NOMO-1 treated with DMSO at 0.1 percent for 48 hours (cell line): Measurements from ENCODE around the gene WNT4.

Experiments used
- DNase-seq: peaks from one replicate; lab custom pipeline; 2025; ENCODE audit not compliant: unreplicated experiment; lab: John Stamatoyannopoulos, UW

The WNT4 gene

GRCh38 chr1:22164841-22165808 lies 22.2 kb upstream of the WNT4 start:
- no peak for DNase-seq

GRCh38 chr1:22163564-22163963 lies 20.7 kb upstream of the WNT4 start:
- no peak for DNase-seq

DNA sequence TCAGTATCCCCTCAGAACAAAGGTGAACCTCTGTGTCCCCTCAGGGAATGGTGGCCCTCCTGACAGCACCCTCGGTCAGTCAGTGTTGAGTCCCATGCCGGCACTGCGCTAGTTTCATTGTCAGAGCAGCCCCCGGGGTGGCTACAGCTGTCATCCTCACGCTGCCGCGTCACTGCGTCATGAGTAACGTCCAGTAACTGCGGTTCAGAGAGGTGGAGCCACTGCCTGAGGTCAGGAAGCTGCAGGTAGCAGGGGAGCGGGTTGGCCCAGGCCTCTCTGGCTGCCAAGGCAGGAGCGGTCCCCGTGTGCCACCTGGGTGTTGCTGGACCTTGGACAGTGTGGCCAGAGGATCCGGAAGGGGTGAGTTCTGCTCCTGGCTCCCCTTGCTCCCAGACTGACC lies 20.2 kb upstream of the WNT4 start:
- DNase-seq = no peak

DNA sequence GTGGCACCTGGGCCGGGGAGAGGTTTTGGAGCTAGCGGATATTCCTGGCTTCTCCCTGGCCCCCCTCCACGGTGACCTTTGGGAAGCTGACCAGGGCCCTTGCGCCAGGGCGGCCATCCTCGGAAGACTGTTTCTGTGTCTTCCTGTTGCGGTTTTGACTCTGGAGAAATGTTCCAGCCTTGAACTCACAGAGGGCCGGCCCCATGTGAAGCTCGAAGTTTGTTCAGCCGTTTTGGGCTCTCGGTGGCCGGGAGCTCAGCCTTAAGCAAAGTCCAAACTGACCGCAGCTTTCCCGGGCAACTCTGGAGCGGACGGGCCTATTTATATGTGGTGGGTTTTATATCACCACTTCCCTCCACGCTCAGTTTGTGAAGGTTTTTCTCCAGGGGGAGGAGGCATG lies 17.0 kb upstream of the WNT4 start:
- no peak for DNase-seq

- no peak for DNase-seq
Observed at GRCh38 chr1:22158654-22159053, 15.8 kb upstream of the WNT4 start.

DNA sequence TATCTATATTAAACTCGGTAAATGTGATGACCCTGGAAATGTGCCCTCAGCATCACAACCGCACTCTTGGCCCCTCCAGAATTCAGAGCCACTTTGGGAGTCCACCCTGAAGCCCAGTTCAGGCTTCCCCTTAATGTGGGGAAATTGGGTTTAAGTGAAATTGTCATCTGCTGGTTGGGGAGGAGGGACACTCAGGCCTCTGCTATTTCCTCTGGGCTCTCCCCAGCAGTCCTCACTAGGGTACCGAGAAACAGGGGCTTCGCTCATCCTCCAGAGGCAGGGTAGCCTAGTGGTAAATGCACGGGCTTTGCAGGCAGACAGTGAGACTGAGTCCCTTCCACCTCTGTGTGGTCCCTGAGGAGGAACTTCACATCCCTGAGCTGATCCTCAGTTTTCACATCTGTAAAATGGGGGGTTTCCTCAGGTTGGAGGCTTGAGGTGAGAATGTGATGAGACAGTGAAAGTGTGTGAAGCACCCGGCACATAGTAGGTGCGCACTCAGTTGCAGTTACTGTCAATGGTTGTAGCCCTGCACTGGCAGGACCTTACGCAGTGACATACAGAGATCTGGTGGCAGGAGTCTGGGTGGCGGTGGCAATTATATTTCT lies 14.6 kb upstream of the WNT4 start:
- DNase-seq = no peak

- DNase-seq = no peak
Observed at GRCh38 chr1:22155517-22155916, 12.6 kb upstream of the WNT4 start.

DNA sequence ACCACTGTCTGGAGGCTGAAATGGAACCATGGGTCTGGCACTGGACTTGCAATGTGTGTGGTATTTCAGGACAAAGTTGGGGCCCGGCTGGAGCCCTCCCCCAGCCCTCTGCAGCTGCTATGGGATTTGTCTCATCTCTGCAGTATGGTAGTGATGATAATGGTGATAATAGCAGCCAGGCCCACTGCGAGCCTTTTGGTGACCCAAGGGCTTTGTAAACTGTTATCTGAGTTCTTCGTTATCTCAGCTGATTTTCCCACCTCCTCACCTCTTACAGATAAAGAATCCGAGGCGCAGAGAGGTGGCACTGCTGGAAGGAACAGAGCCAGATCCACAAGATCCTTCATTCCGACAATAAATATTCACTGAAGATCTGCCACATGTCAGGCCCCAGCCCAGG lies 11.7 kb upstream of the WNT4 start:
- no peak for DNase-seq

DNA sequence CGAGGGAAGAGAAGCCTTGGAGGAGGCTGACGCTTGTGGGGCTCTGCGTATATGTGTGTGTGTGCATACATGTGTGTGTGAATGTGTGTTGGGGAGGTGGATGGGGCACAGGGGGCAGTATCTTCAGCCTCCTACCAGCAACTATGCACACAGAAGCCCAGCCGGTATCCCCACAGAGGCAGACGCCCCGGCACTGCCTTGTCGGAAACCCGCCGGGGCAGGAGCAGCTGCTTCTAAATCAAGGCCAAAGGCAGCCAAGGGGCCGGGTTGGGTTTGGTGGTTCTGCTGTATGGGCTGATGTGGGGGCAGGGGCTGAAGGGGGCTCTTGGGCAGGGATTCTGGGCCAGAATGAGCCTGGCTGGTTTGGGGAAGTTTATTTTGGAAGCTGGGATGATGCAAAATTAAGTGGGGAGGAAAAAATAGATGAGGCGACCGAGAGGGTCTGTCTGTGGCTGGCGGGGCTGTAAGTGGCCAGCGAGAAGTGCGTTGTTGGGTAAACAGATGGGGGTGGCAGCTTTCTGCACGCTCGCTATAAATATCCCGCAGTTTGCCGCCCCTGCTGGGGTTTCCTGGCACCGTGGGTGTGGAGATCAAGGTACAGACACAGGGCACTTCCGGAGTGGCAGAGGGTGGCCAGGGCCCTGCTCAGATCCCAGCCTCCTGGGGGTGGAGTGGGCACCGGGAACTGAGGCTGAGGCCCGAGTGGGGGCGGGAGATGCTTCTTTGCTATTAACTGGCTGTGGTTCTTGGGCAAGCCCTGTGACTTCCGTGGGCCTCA lies 11.0 kb upstream of the WNT4 start:
- no peak for DNase-seq

GRCh38 chr1:22150923-22151322 lies 8.0 kb upstream of the WNT4 start:
- no peak for DNase-seq

DNA sequence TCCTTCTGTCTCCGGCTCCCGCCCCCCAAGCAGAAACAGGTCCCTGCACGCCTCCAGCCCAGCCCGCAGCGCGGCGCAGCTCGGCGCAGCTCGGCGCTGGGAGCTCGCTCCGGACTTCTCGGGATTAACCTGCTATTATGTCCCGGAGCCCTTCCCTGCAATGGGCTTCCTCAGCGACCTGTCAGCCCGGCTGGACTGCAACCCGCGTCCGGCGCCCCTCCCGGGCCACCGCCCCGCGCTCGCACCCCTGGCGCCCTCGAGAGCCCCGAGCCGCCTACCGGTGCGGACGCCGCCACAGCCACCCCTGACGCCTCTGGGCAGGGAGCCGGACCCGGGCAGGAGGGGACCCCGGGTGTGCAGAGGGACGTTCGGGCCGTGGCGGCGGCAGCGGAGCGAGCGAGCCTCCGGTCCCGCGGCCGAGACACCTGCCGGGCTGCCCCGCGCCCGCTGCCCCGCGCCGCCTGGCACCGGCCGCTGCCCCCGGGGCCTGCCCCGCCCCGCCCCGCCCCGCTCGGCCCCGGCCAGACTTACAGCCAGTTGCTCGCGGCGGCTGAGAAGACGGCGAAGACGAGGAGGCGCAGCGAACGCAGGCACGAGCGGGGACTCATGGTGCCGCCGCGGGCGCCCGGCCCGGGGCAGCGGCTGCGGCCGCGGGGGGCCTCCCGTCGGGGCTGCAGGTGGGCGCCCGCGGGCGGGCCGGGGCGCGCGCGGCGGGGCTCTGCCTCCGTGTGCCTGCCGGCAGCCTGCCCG lies 407 bp downstream of the WNT4 start:
- no peak for DNase-seq

- DNase-seq = no peak
Observed at GRCh38 chr1:22141554-22142314, 1.2 kb downstream of the WNT4 start.

- DNase-seq = no peak
Observed at GRCh38 chr1:22140694-22141093, 2.2 kb downstream of the WNT4 start.

DNA sequence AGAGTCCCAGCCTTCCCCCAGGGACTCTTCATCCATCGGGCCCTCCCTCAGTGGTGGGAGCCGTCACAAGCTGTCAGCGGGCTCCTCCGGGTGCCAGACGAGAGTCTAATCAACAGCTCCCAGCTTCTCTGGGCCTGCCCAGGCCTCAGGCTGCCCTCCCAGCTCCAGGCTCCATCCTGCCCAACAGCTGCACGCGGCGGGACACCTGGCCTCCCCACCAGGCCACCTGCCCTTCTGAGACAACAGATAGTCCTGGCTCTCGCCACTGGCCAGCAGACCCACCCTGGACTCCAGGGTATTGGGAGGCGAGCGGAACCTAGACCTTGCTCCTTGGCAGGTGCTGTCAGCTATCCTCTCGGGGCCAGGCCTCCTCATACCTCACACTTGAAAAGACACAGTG lies 3.1 kb downstream of the WNT4 start:
- DNase-seq = no peak

- DNase-seq = no peak
Observed at GRCh38 chr1:22139066-22139594, 3.8 kb downstream of the WNT4 start.

DNA sequence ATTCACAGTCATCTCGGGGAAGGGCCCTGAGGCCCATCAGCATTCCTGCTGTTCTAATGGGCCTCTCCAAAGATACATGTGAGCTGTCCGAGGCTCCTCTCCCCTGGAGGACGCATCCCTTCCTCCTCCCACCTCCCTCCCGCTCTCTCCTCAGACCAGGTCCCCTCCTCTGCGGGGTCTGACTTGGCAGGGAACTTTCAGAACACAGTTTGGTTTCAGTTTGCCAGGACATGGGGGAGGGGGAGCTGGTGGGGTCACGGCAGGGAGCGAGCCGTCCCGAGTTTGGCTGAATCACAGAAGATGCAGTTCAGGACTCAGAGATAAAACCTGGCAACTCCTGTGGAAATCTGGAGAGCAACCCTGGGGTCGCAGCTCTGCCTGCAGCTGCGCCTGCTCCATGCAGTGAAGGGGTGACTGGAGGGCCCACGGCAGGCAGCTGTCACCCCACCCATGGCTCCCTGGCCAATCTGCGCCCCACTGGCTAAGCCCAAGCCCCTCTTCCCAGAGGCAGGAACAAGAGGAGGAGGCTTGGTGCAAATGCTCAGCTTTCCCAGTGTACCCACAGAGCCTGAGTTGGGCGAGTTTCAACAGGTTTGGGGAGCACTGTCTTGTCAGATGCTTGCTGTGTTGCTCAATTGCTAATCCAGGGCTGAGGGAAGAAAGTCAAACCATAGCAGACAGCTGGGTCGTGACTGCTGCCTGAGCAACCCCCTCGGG lies 5.7 kb downstream of the WNT4 start:
- DNase-seq = no peak

DNA sequence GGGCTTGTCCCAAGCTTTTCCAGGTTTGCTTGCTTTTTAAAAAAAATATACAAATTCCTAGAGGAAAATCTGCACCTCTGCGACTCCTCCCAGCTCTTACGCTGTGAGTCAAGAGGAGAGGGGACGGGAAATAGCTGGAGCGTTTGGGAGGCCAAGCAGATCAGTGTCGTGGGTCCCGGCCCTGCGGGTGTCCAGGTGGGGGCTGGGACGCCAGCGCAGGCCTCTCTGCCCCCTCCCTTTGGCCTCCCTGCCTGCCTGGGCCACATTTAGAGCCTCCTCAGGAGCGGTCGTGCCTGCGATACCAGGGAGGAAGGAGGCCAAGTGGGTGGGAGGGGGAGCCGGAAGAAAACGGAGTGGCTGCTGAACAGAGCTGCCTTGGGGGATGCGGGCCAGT lies 9.0 kb downstream of the WNT4 start:
- DNase-seq = no peak

DNA sequence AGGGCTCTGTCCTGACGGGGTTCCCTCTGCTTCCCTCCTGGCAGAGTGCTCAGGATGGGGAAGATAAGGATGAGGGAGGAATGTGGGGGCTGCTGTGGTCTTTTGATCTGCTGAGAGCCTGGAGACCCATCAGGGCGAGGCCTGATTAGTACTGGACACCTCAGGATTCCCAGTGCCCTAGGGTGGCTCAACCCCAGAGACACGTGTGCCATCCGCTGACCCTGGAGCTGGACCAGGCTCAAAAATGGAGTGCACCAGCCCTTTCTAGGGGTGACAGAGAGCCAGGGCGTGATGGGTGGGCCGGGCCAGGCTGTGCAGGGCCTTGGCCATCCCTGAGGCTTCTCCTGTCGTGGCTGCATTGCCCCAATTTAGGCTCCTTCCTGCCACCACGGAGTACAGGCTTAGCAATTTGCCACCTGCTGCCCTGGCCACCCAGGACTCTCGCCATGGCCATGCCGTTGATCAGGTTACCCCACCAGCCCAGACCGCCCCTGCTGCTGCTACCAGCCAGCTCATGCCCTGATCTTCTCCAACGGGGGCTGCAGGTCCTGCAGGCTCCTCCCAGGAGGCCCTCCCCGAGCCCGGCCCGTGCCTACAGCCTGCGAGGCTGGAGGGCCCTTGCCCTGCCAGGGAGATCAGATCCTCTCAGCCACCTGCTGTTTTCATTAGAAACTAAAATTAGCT lies 9.5 kb downstream of the WNT4 start:
- no peak for DNase-seq
